SK-N-SH treated with all-trans-retinoic acid at 6 μM for 48 hours (cell line): Measurements from ENCODE around the gene PER2.

ENCODE experiments used
- CSDC2 ChIP-seq: fragments of 250-450 bp; sonication (Bioruptor Pico); IDR thresholded peaks from 2 replicates; pipeline ENCODE4 v1.5.0; 2020; ENCODE audit warnings: mild to moderate bottlenecking, moderate library complexity
- OSR1 ChIP-seq: fragments of 250-450 bp; sonication (Bioruptor Pico); IDR thresholded peaks from 2 replicates; pipeline ENCODE4 v1.8.0; 2022; ENCODE audit warnings: moderate library complexity, mild to moderate bottlenecking, inconsistent platforms

DNA sequence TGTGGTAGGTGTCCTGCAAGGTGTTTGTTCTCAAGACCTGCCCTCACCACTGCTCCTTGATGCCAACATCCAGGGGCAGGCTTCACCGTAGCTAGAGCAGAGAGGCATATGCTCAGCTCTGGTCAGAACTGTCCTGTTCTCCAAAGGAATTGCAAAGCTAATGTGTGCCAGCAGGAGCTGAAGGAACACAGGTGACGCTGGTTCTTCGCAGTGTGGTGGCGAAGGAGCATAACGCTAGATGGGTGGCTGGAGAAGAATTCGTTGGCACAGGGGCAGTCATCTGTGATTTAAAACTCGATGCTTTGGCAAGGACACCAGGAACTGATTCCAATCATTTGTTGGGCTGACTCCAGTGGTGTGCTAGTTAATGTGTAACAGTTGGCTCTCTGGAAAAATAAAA, 11.4 kb upstream of the PER2 start:
- no peak for TF ChIP-seq OSR1
- no peak for TF ChIP-seq CSDC2
